Measurements from ENCODE around the gene CHST12.

DNA sequence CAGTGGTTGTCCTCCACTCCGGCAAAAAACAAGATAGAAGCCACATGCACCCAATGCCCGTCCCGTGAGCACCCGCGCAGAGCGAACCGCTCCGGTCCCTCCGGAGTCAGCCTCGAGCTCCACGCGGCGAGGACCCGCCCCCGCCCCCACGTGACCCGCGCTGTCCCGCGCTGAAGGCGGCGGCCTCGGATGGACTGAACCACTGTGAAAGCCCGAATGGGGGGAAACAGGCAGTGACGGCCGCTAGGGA is 49.5 kb upstream of the CHST12 start:
- TF ChIP-seq RAD21 (conservative IDR thresholded peaks at IDR 0.05) = peak; percentile 59
- TF ChIP-seq, protein P1, sequence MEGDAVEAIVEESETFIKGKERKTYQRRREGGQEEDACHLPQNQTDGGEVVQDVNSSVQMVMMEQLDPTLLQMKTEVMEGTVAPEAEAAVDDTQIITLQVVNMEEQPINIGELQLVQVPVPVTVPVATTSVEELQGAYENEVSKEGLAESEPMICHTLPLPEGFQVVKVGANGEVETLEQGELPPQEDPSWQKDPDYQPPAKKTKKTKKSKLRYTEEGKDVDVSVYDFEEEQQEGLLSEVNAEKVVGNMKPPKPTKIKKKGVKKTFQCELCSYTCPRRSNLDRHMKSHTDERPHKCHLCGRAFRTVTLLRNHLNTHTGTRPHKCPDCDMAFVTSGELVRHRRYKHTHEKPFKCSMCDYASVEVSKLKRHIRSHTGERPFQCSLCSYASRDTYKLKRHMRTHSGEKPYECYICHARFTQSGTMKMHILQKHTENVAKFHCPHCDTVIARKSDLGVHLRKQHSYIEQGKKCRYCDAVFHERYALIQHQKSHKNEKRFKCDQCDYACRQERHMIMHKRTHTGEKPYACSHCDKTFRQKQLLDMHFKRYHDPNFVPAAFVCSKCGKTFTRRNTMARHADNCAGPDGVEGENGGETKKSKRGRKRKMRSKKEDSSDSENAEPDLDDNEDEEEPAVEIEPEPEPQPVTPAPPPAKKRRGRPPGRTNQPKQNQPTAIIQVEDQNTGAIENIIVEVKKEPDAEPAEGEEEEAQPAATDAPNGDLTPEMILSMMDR (IDR thresholded peaks at IDR 0.05; ENCODE audit: poor library complexity, severe bottlenecking) = no peak
- no peak for TF ChIP-seq TAF1 (IDR thresholded peaks at IDR 0.05; ENCODE audit: low read depth)
- TF ChIP-seq POLR2AphosphoS5 (IDR thresholded peaks at IDR 0.05) = peak; percentile 58
- TF ChIP-seq EP300 (conservative IDR thresholded peaks at IDR 0.05; ENCODE audit: poor library complexity, severe bottlenecking) = no peak
- TF ChIP-seq MXI1 (conservative IDR thresholded peaks at IDR 0.05; ENCODE audit: poor library complexity, severe bottlenecking) = no peak

Measured in neural cell (in vitro differentiated cells).